ENCODE data around the gene GGA3. TPM values are rescaled to one million over a fixed set of nuclear protein-coding genes. Genes with fewer than 3 reads are reported as not detected.

The GGA3 gene
- total RNA-seq, 1 experiment from 2014 or later = 61.6 TPM

DNA sequence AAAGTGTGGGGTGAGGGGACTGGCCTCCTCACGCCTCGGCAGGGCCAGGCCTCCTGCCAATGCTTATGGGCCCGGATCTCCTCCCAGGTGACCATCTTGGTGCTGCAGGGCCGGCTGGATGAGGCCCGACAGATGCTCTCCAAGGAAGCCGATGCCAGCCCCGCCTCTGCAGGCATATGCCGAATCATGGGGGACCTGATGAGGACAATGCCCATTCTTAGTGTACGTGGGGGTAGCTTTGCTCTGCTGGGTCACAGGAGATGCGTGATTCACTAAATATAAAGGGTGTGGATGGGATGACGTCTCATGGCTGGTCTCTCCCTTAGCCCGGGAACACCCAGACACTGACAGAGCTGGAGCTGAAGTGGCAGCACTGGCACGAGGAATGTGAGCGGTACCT, 36.4 kb downstream of the GGA3 start:
- POLR2A ChIA-PET = no interaction called here
- in situ Hi-C loops (cut with HindIII; ENCODE audit: low pct_unique_long_range_greater_than_20kb, low sequenced_read_pairs) (no loop called here), intact Hi-C loops (cut with micrococcal nuclease; ENCODE audit: unreplicated experiment) (no loop called here)
- peaks cover 16% of the 10 kb centered on the region; the same call in 1 of the 2 replicates for H3K36me3 ChIP-seq (ENCODE audit: control insufficient read depth, insufficient read depth, low read length)
- DNase-seq (ENCODE audit: low read depth, low spot score) = no peak
- no peaks in the 10 kb centered on the region for H3K27me3 ChIP-seq (ENCODE audit: control insufficient read depth, insufficient read depth, low read length)
- CTCF ChIA-PET = no interaction called here
- no peaks in the 10 kb centered on the region for H3K9me3 ChIP-seq (ENCODE audit: control insufficient read depth, insufficient read depth, low read depth, low read length)
- no peak overlapping the region for H3K4me3 ChIP-seq (ENCODE audit: low read depth in 2 of 2, low read length in 2 of 2)
- BruUV-seq (replicated peaks) = TSS peak; percentile 28
- ATAC-seq = no peak
- H3K4me1 ChIP-seq (ENCODE audit: control insufficient read depth, insufficient read depth, low read length) = no peaks in the 10 kb centered on the region
- TF ChIP-seq SIN3A (IDR thresholded peaks at IDR 0.05; ENCODE audit: borderline replicate concordance, insufficient read depth, low read depth, low read length) (no peak), TCF7L2 (IDR thresholded peaks at IDR 0.05; ENCODE audit: low read depth, low read length) (no peak), CTCF (IDR thresholded peaks at IDR 0.05) (no peak), POLR2AphosphoS5 (IDR thresholded peaks at IDR 0.05; ENCODE audit: low read depth, low read length) (no peak), REST (IDR thresholded peaks at IDR 0.05; ENCODE audit: insufficient read depth in 1 of 2, low read depth in 2 of 2, low read length in 1 of 2) (no peak)
- H3K27ac ChIP-seq (ENCODE audit: low read length) = no peak overlapping the region

- Histone ChIP-seq H3K27ac (ENCODE audit: low read length) (no peak overlapping the region), H3K36me3 (ENCODE audit: control insufficient read depth, insufficient read depth, low read length) (peaks cover 14% of the 10 kb centered on the region), H3K4me3 (ENCODE audit: low read depth in 2 of 2, low read length in 2 of 2) (no peak overlapping the region), H3K27me3 (ENCODE audit: control insufficient read depth, insufficient read depth, low read length) (no peaks in the 10 kb centered on the region), H3K9me3 (ENCODE audit: control insufficient read depth, insufficient read depth, low read depth, low read length) (no peaks in the 10 kb centered on the region), H3K4me1 (ENCODE audit: control insufficient read depth, insufficient read depth, low read length) (no peaks in the 10 kb centered on the region)
- TF ChIP-seq SIN3A (IDR thresholded peaks at IDR 0.05; ENCODE audit: borderline replicate concordance, insufficient read depth, low read depth, low read length) (no peak), CTCF (IDR thresholded peaks at IDR 0.05) (no peak), REST (IDR thresholded peaks at IDR 0.05; ENCODE audit: insufficient read depth in 1 of 2, low read depth in 2 of 2, low read length in 1 of 2) (no peak), POLR2AphosphoS5 (IDR thresholded peaks at IDR 0.05; ENCODE audit: low read depth, low read length) (no peak), TCF7L2 (IDR thresholded peaks at IDR 0.05; ENCODE audit: low read depth, low read length) (no peak)
- in situ Hi-C loops (cut with HindIII; ENCODE audit: low pct_unique_long_range_greater_than_20kb, low sequenced_read_pairs) = no loop called here
- BruUV-seq (replicated peaks) = no TSS peak
- intact Hi-C loops (cut with micrococcal nuclease; ENCODE audit: unreplicated experiment) = no loop called here
- ATAC-seq (no peak), DNase-seq (ENCODE audit: low read depth, low spot score) (no peak)
- CTCF ChIA-PET = interaction anchor here (0.6 to 0.7 kb wide), 3 partner anchors 21 to 116 kb away, joined by 4 to 5 read pairs (median 4); no protein-coding TSS in a partner anchor
- POLR2A ChIA-PET = interaction anchor here (0.6 kb wide), 1 partner anchor 36 kb away, joined by 5 read pairs; no protein-coding TSS in a partner anchor
These were observed 41.6 kb downstream of the GGA3 start for GRCh38 chr17:75219815-75220214.

Measured in Panc1 (cell line).